Adrenal gland (tissue), 12 donors: ENCODE data around the gene FOXN3. TPM values are rescaled to one million over a fixed set of nuclear protein-coding genes. Genes with fewer than 3 reads are reported as not detected.

Experiments
- DNase-seq, 7 donors: peaks; one replicate each; pipeline ENCODE4 v3.0.0-alpha.2; 2019 to 2020
- H3K27ac ChIP-seq, 5 donors: fragments of 200-600 bp; sonication (generic) in 4 of 5; 1 replicate in 3 of 5; 2 replicates in 2 of 5; pipeline versions ENCODE4 v1.5.1 to v1.8.0; 2016 to 2020; ENCODE audit warnings: mild to moderate bottlenecking in 1 of 5
- H3K27me3 ChIP-seq: fragments of 200-600 bp; 2 replicates; pipeline ENCODE4 v1.8.0; 2021
- H3K36me3 ChIP-seq, 2 donors: fragments of 200-600 bp; replicated peaks in 1 of 2; 1 replicate in 1 of 2; 2 replicates in 1 of 2; pipeline versions ENCODE4 v1.5.1 to v1.8.0; 2018 to 2022
- H3K4me1 ChIP-seq, 2 donors: fragments of 200-600 bp; replicated peaks in 1 of 2; 1 replicate in 1 of 2; 2 replicates in 1 of 2; pipeline versions ENCODE4 v1.5.1 to v1.8.0; 2018 to 2021
- H3K4me3 ChIP-seq, 4 donors: fragments of 200-600 bp; sonication (generic) in 3 of 4; one replicate each; pipeline ENCODE4 v1.5.1; 2016 to 2018
- H3K9me3 ChIP-seq, 3 donors: fragments of 200-600 bp; sonication (generic) in 1 of 3; replicated peaks in 1 of 3; 1 replicate in 2 of 3; 2 replicates in 1 of 3; pipeline versions ENCODE4 v1.5.1 to v1.8.0; 2016 to 2021
- POLR2A ChIP-seq, 2 donors: fragments of 450-650 bp; IDR thresholded peaks; one replicate each; pipeline ENCODE4 v1.6.1; 2017; ENCODE audit warnings: antibody characterized with exemption in 2 of 2, mild to moderate bottlenecking in 2 of 2, moderate library complexity in 1 of 2
- WGBS, 4 donors: extraction: QIAGEN DNeasy Blood & Tissue Kit in 2 of 4; methylation state at CpG; one replicate each; pipeline versions ENCODE4 v1.1.5 to v1.1.7; 2013 to 2017; 5-methylcytosine and 5-hydroxymethylcytosine counted together
- intact Hi-C, 2 donors: fragments of 100-400 bp; cut with DNase I; formaldehyde crosslinking; loops; one replicate each; pipeline versions ENCODE4 v1.14.1 to v1.15.0; 2022 to 2023
- polyA plus RNA-seq, 3 donors: library from polyadenylated mRNA; stranded (reverse); fragments of 200-250 nt in 2 of 3; fragments of 350-450 nt in 1 of 3; fragmentation: Illumina TruSeq in 1 of 3; extraction: RNeasy Lipid Tissue Mini Kit (QIAGEN cat#74804) in 1 of 3; gene quantifications; one replicate each; pipeline ENCODE4 v1.2.3, GENCODE V29; 2013 to 2014
- total RNA-seq, 9 donors: library from RNA; depleted of rRNA in 4 of 9; stranded (reverse); fragments of >200 nt in 4 of 9; fragments of 120-200 nt in 1 of 9; fragmentation: NEBNext Ultra II Directional in 1 of 9; extraction: Animal tissue kit (Norgen Biotek cat#: 25700) in 1 of 9; gene quantifications; one replicate each; pipeline versions ENCODE4 v1.1.0 to v1.2.4, GENCODE V29; 2013 to 2023
- TF ChIP-seq, protein P1 (sequence below), 6 experiments: fragments of 450-650 bp in 4 of 6; fragments of 200-600 bp in 2 of 6; sonication (generic) in 1 of 6; IDR thresholded peaks; 1 replicate in 5 of 6; 2 replicates in 1 of 6; pipeline versions ENCODE4 v1.5.1 to v1.8.0; 2016 to 2021; ENCODE audit warnings: antibody characterized with exemption in 6 of 6, mild to moderate bottlenecking in 2 of 6, moderate library complexity in 1 of 6
- donor health status: healthy with polysubstance abuse.
- donor health status: Bipolar disorder and iron deficiency.
- donor health status: DM: yes; HTN: yes; CAD: no.
- donor health status: DM: no; HTN: no; CAD: no.
- donor health status: DM: no; HTN: no; CAD: no.
- donor health status: DM: yes; HTN: yes; CAD: no.

Gene FOXN3
- total and polyA plus RNA-seq, 12 donors, result 10.7 to 131 (median 96.8) TPM

DNA sequence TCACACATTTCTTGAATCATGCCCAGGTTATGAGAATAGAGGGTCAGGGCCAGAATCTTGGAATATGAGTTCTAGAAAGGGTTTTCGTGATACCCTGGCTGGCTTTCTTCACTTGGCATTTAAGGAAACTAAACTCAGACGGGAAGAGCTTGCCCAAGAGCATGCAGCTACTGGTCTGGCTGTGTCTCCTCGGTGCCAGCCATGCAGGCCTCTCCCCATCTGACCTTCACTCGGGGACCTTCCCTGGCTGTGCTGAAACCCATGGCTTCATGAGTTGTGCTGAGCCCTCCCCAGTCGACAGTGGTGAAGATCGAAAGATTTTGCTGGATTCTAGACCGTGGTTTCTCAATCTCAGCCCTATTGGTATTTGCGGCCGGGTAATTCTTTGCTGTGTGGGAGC, 38.0 kb downstream of the FOXN3 start:
- no peak overlapping the region for H3K4me3 ChIP-seq
- no peaks in the 10 kb centered on the region for H3K9me3 ChIP-seq
- no peaks in the 10 kb centered on the region for H3K27me3 ChIP-seq
- DNase-seq, result peak in 6 of 7 donors; percentile 35 to 66 (median 56)
- H3K27ac ChIP-seq, result peak overlapping the region in 3 of 5 donors; percentile 55 to 73 (median 63)
- TF ChIP-seq, protein P1, sequence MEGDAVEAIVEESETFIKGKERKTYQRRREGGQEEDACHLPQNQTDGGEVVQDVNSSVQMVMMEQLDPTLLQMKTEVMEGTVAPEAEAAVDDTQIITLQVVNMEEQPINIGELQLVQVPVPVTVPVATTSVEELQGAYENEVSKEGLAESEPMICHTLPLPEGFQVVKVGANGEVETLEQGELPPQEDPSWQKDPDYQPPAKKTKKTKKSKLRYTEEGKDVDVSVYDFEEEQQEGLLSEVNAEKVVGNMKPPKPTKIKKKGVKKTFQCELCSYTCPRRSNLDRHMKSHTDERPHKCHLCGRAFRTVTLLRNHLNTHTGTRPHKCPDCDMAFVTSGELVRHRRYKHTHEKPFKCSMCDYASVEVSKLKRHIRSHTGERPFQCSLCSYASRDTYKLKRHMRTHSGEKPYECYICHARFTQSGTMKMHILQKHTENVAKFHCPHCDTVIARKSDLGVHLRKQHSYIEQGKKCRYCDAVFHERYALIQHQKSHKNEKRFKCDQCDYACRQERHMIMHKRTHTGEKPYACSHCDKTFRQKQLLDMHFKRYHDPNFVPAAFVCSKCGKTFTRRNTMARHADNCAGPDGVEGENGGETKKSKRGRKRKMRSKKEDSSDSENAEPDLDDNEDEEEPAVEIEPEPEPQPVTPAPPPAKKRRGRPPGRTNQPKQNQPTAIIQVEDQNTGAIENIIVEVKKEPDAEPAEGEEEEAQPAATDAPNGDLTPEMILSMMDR (IDR thresholded peaks at IDR 0.05), result no peak
- TF ChIP-seq POLR2A (IDR thresholded peaks at IDR 0.05), result no peak
- WGBS, 4 donors, result 48 to 81% (median 67%) methylated on average over 6 to 9 of the region's 9 CpGs
- intact Hi-C loops, result no loop called here
- peaks cover 5 to 32% of the 10 kb centered on the region in 2 donors for H3K4me1 ChIP-seq
- H3K36me3 ChIP-seq, result no peaks in the 10 kb centered on the region

DNA sequence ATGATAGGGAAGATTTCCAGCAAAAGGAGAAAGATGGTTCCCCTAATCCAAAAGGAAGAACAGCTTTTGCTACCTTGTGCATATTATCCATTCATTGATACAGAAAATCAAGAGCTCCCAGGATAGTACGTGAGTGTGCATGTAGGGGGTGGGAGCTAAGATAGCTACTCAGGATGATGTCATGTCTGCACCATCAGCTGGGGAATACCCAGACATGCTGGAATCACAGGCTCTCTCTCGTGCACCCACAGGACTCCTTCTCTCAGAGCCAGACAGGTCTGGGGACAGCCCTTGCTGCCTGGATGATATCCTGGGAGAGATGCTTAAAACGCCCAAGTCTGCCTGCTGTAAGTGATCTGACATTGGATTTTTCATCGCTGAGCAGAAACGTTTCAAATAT, 38.9 kb downstream of the FOXN3 start:
- intact Hi-C loops, result no loop called here
- 24 to 45% (median 35%) methylated on average over 5 of the region's 5 CpGs for WGBS, 4 donors
- H3K9me3 ChIP-seq, result no peaks in the 10 kb centered on the region

DNA sequence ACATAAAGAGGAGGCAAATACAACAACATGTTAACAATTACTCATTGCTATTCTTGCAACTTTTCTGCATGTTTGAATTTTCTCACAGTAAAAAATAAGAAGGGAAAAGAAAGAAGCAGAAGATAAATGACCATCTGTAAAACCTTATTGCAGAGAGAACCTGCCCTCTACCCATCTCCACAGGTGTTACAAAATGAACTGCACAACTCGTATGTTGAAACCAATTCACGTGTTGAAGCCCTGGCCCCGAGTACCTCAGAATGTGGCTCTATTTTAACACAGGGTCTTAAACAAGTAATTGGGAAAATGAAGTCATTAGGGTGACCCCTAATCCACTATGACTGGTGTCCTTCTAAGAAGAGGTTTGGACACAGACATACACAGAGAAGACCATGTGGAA, 39.5 kb downstream of the FOXN3 start:
- intact Hi-C loops, result no loop called here
- WGBS, 4 donors, result 86 to 98% (median 94%) methylated on average over 3 of the region's 3 CpGs
- Histone ChIP-seq H3K27me3 (no peaks in the 10 kb centered on the region), H3K36me3 (no peaks in the 10 kb centered on the region), H3K4me3 (no peak overlapping the region), H3K9me3 (no peaks in the 10 kb centered on the region), H3K4me1 (peaks cover 5 to 27% of the 10 kb centered on the region in 2 donors), H3K27ac (peak overlapping the region in 3 of 5 donors; percentile 33 to 69 (median 63))
- DNase-seq, result peak in 1 of 7 donors; percentile 36
- TF ChIP-seq POLR2A (IDR thresholded peaks at IDR 0.05), result no peak
- TF ChIP-seq, protein P1 (IDR thresholded peaks at IDR 0.05), result no peak

More for the DNA sequence above, 38.9 kb downstream of the FOXN3 start:
- DNase-seq, result peak in 6 of 7 donors; percentile 28 to 64 (median 48)
- Histone ChIP-seq H3K27me3 (no peaks in the 10 kb centered on the region), H3K27ac (peak overlapping the region in 3 of 5 donors; percentile 33 to 69 (median 63)), H3K4me1 (peaks cover 5 to 27% of the 10 kb centered on the region in 2 donors), H3K4me3 (no peak overlapping the region), H3K36me3 (no peaks in the 10 kb centered on the region)
- TF ChIP-seq, protein P1 (IDR thresholded peaks at IDR 0.05), result no peak
- no peak for TF ChIP-seq POLR2A (IDR thresholded peaks at IDR 0.05)

DNA sequence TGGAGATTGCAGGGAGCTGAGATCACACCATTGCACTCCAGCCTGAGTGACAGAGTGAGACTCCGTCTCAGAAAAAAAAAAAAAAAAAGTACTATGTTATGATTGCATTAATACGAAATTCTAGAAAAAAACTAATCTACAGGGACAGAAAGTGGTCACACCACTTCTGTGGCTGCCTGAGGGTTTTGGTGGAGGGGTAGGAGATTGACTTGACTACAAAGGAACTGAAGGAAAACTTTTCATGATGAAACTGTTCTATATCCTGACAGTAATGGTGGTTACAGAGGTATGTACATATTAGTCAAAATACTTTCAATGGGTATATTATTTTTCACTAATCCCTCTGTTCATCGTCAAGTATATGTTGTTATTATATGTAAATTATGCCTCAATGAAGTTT, 42.1 kb downstream of the FOXN3 start:
- Histone ChIP-seq H3K27me3 (no peaks in the 10 kb centered on the region), H3K36me3 (no peaks in the 10 kb centered on the region), H3K27ac (no peak overlapping the region), H3K4me1 (peaks cover 5 to 35% of the 10 kb centered on the region in 2 donors), H3K9me3 (no peaks in the 10 kb centered on the region), H3K4me3 (no peak overlapping the region)
- no peak for DNase-seq
- WGBS, 4 donors, result 89 to 94% (median 91%) methylated on average over 3 of the region's 3 CpGs
- intact Hi-C loops, result no loop called here
- TF ChIP-seq POLR2A (IDR thresholded peaks at IDR 0.05), result no peak

DNA sequence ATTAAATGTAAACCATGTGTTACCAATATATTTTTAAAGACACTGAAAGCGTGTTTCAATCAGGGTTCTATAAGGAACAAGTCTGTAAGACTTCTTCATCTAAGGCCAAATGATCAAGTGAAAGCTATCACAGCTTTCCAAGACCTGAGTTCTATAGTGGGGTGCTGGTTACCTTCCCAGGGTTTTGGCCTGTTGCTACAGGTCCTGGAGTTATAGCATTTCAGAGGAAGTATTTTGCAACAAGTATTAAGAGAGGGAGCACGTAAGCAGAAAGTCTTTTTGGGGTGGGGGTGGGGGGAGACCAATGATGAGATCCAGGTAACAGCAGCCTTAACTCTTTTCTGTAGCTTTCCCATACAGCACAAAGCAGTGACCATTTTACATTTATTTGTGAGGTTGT, 43.8 kb downstream of the FOXN3 start:
- Histone ChIP-seq H3K4me3 (no peak overlapping the region), H3K4me1 (peaks cover 3 to 28% of the 10 kb centered on the region in 2 donors), H3K27me3 (no peaks in the 10 kb centered on the region), H3K27ac (no peak overlapping the region), H3K36me3 (no peaks in the 10 kb centered on the region), H3K9me3 (no peaks in the 10 kb centered on the region)
- intact Hi-C loops, result no loop called here
- no peak for DNase-seq
- no peak for TF ChIP-seq POLR2A (IDR thresholded peaks at IDR 0.05)
- TF ChIP-seq, protein P1 (IDR thresholded peaks at IDR 0.05), result no peak
- WGBS, 4 donors, result 89 to 94% (median 93%) methylated on average over 1 to 2 of the region's 2 CpGs
